CD4-positive, alpha-beta T cell (primary cell): ENCODE results near the gene GPRC5D. TPM values are rescaled to one million over a fixed set of nuclear protein-coding genes. Genes with fewer than 3 reads are reported as not detected.

ENCODE experiments used
- ATAC-seq: fragments of 200-7000 bp; cut with Tn5 transposase; one replicate; pipeline ENCODE4 v1.10.0; 2022; ENCODE audit warnings: mild to moderate bottlenecking; ENCODE audit not compliant: poor library complexity
- CTCF ChIA-PET: fragments of 350-600 bp; sonication (Branson Sonifier 250); formaldehyde crosslinking; loops from one replicate; lab custom pipeline; 2021; ENCODE audit warnings: antibody characterized with exemption, inconsistent platforms; lab: Charles Lee
- POLR2A ChIA-PET: fragments of 350-600 bp; sonication (Branson Sonifier 250); formaldehyde crosslinking; loops from one replicate; lab custom pipeline; 2021; ENCODE audit warnings: antibody characterized with exemption, inconsistent platforms; lab: Charles Lee
- DNase-seq, 14 experiments: peaks; one replicate each; pipeline ENCODE4 v3.0.0-alpha.2; 2013 to 2020; ENCODE audit warnings: mixed read lengths in 2 of 14
- H3K27ac ChIP-seq, 2 donors: one replicate each; pipeline versions ENCODE4 v1.5.1 to v1.7.0; 2013; ENCODE audit warnings: low read length in 2 of 2, low read depth in 1 of 2, mild to moderate bottlenecking in 1 of 2
- H3K27me3 ChIP-seq, 2 experiments: 1 replicate in 1 of 2; 2 replicates in 1 of 2; pipeline versions ENCODE4 v1.6.1 to v1.7.0; 2013; ENCODE audit warnings: low read length in 2 of 2, control low read depth in 1 of 2, mild to moderate bottlenecking in 1 of 2, moderate library complexity in 1 of 2; ENCODE audit not compliant: insufficient read depth in 2 of 2, control insufficient read depth in 1 of 2
- H3K36me3 ChIP-seq: one replicate; pipeline ENCODE4 v1.6.1; 2013; ENCODE audit warnings: low read length, control low read depth; ENCODE audit not compliant: insufficient read depth
- H3K4me1 ChIP-seq: one replicate; pipeline ENCODE4 v1.6.1; 2013; ENCODE audit warnings: low read length, control low read depth; ENCODE audit not compliant: insufficient read depth
- H3K4me3 ChIP-seq: one replicate; pipeline ENCODE4 v1.5.1; 2013; ENCODE audit warnings: mild to moderate bottlenecking, low read length, moderate library complexity
- H3K9me3 ChIP-seq, 2 experiments: 1 replicate in 1 of 2; 2 replicates in 1 of 2; pipeline versions ENCODE4 v1.6.1 to v1.7.0; 2013; ENCODE audit warnings: low read length in 2 of 2, mild to moderate bottlenecking in 2 of 2, control low read depth in 1 of 2, moderate library complexity in 1 of 2; ENCODE audit not compliant: control insufficient read depth in 1 of 2, insufficient read depth in 1 of 2
- H3K27ac Mint-ChIP-seq: one replicate; pipeline ENCODE4 v1.8.0; 2020; ENCODE audit warnings: mixed read lengths
- H3K27me3 Mint-ChIP-seq: one replicate; pipeline ENCODE4 v1.8.0; 2021; ENCODE audit warnings: mixed read lengths
- H3K36me3 Mint-ChIP-seq: one replicate; pipeline ENCODE4 v1.8.0; 2021; ENCODE audit warnings: low read depth, mixed read lengths
- H3K4me1 Mint-ChIP-seq: one replicate; pipeline ENCODE4 v1.8.0; 2021; ENCODE audit warnings: low read depth, mixed read lengths
- H3K4me3 Mint-ChIP-seq: one replicate; pipeline ENCODE4 v1.8.0; 2020; ENCODE audit warnings: mild to moderate bottlenecking, mixed read lengths
- H3K9me3 Mint-ChIP-seq: one replicate; pipeline ENCODE4 v1.8.0; 2020; ENCODE audit warnings: mixed read lengths
- intact Hi-C, 2 experiments: fragments of 100-400 bp; cut with DNase I in 1 of 2; cut with micrococcal nuclease in 1 of 2; formaldehyde crosslinking; loops; one replicate each; pipeline versions ENCODE4 v1.15.1 to v1.9.0; 2023 to 2025; cut with DNase I, micrococcal nuclease
- total RNA-seq, 174 experiments: library from RNA in 2 of 174; stranded (reverse) in 2 of 174; gene quantifications; one replicate each; pipeline ENCODE4 v1.2.3 and lab custom pipeline; 2021 to 2026
- TF ChIP-seq, protein P1 (sequence below): fragments of 200-600 bp; IDR thresholded peaks from one replicate; pipeline ENCODE4 v1.8.0; 2022; ENCODE audit warnings: antibody characterized with exemption, mild to moderate bottlenecking

Gene GPRC5D
- total RNA-seq, 2 experiments from 2014 or later: not detected

DNA sequence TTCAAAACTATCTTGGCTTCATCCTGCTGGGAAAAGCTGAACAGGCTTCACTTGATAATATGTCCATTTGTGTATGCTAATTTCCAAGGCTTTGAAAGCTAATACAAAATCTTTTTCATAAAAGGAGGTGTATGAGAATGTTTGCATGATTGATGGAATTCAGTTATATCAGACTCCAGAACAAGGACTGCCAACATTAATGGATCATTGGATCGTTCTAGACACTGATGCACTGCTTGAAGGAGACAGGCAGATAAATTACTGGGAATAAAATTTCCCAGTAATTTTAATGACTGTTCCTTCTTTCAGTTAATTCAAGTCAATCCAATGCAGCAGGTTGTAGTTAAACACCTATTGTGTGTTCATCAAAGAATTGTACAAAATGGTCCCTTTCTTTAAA is 466 bp downstream of the GPRC5D start:
- no peak overlapping the region for H3K27ac Mint-ChIP-seq
- no peak overlapping the region for H3K4me3 Mint-ChIP-seq
- intact Hi-C loops: no loop called here
- DNase-seq (no peak), ATAC-seq (no peak)
- POLR2A ChIA-PET: no interaction called here
- Histone ChIP-seq H3K4me1 (no peaks in the 10 kb centered on the region), H3K27me3 (no peaks in the 10 kb centered on the region), H3K36me3 (no peaks in the 10 kb centered on the region), H3K9me3 (no peaks in the 10 kb centered on the region), H3K4me3 (no peak overlapping the region), H3K27ac (no peak overlapping the region)
- no peaks in the 10 kb centered on the region for H3K9me3 Mint-ChIP-seq
- H3K36me3 Mint-ChIP-seq: no peaks in the 10 kb centered on the region
- H3K4me1 Mint-ChIP-seq: no peaks in the 10 kb centered on the region
- H3K27me3 Mint-ChIP-seq: peaks cover 11% of the 10 kb centered on the region
- CTCF ChIA-PET: no interaction called here
- TF ChIP-seq, protein P1, sequence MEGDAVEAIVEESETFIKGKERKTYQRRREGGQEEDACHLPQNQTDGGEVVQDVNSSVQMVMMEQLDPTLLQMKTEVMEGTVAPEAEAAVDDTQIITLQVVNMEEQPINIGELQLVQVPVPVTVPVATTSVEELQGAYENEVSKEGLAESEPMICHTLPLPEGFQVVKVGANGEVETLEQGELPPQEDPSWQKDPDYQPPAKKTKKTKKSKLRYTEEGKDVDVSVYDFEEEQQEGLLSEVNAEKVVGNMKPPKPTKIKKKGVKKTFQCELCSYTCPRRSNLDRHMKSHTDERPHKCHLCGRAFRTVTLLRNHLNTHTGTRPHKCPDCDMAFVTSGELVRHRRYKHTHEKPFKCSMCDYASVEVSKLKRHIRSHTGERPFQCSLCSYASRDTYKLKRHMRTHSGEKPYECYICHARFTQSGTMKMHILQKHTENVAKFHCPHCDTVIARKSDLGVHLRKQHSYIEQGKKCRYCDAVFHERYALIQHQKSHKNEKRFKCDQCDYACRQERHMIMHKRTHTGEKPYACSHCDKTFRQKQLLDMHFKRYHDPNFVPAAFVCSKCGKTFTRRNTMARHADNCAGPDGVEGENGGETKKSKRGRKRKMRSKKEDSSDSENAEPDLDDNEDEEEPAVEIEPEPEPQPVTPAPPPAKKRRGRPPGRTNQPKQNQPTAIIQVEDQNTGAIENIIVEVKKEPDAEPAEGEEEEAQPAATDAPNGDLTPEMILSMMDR: no peak

DNA sequence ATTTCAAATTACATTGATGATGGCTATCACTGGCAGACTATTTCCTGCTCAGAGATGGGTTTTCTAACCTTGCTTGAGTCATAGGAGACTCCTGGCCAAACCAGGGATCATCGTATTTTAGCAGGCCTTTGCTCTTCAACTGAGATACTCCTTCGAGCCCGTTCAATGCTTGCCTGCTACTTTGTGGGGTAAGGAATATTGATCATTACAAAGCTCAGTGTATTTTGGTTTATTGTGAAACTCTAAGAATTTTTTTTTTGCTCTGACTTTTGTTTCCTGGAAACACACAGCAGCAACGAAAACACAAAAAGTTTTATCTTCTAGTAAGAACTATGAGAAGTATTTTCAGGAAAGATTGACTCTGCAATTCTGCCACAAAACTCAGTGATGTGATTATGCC is 4.1 kb downstream of the GPRC5D start:
- Mint-ChIP-seq H3K9me3 (no peaks in the 10 kb centered on the region), H3K27me3 (peaks cover 11% of the 10 kb centered on the region), H3K4me1 (no peaks in the 10 kb centered on the region), H3K4me3 (no peak overlapping the region), H3K36me3 (no peaks in the 10 kb centered on the region), H3K27ac (no peak overlapping the region)
- Histone ChIP-seq H3K27me3 (no peaks in the 10 kb centered on the region), H3K9me3 (no peaks in the 10 kb centered on the region), H3K36me3 (no peaks in the 10 kb centered on the region), H3K27ac (no peak overlapping the region), H3K4me3 (no peak overlapping the region), H3K4me1 (no peaks in the 10 kb centered on the region)
- ChIA-PET POLR2A (no interaction called here), CTCF (interaction anchor here (1.1 kb wide), 1 partner anchor 10 kb away, joined by 3 read pairs; no protein-coding TSS in a partner anchor)
- intact Hi-C loops: no loop called here
- TF ChIP-seq, protein P1: no peak
- no peak for ATAC-seq
- no peak for DNase-seq

DNA sequence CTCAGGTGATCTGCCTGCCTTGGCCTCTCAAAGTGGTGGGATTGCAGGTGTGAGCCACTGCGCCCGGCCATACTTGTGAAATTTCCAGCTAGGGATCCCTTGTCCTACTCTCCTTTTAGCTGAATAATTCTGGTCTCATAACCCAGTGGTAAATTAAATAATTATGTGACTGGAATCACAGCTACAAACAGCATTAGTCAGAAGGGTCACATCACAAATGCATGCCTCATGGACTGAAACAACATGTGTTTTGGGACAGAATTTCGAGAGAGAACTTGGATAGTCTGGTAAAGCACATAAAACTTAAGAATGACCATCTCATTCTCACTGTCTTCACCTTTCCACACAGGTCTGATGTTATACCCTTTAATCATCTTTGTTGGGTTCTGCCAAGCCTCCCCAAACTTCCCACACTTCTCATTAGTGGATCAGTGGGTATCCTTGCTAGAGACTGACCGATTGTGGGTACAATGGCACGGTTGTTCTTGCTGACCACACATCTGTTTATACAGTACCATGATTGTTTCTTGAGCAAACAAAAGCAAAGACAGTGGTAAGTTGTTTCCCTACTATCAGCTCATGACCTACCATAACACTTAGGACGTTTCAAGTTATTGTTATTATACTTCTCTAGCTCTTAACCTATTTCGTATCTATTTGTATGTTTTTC is 5.1 kb downstream of the GPRC5D start:
- H3K9me3 ChIP-seq: no peaks in the 10 kb centered on the region
- no peak overlapping the region for H3K27ac ChIP-seq
- ChIA-PET CTCF (no interaction called here), POLR2A (interaction anchor here (1.0 kb wide), 1 partner anchor 10 kb away, joined by 3 read pairs; no protein-coding TSS in a partner anchor)
- Mint-ChIP-seq H3K4me1 (no peaks in the 10 kb centered on the region), H3K36me3 (no peaks in the 10 kb centered on the region), H3K9me3 (no peaks in the 10 kb centered on the region), H3K4me3 (no peak overlapping the region), H3K27me3 (peaks cover 11% of the 10 kb centered on the region), H3K27ac (no peak overlapping the region)
- TF ChIP-seq, protein P1: no peak
- no peak for ATAC-seq
- H3K36me3 ChIP-seq: no peaks in the 10 kb centered on the region
- DNase-seq: no peak
- intact Hi-C loops: no loop called here
- no peaks in the 10 kb centered on the region for H3K4me1 ChIP-seq
- no peaks in the 10 kb centered on the region for H3K27me3 ChIP-seq
- no peak overlapping the region for H3K4me3 ChIP-seq
